OCI-LY7 (cell line): ENCODE data around the gene SLC17A4. TPM values are rescaled to one million over a fixed set of nuclear protein-coding genes. Genes with fewer than 3 reads are reported as not detected.

Experiments used
- BruUV-seq: library from RNA; stranded (reverse); fragments of 400-500 nt; replicated peaks from 2 replicates; lab custom pipeline; 2021; lab: Mats Ljungman, UMichigan
- CTCF ChIA-PET: fragments of 300-600 bp; sonication (Branson Sonifier 250); formaldehyde crosslinking; loops from one replicate; lab custom pipeline; 2022; ENCODE audit warnings: antibody characterized with exemption; ENCODE audit not compliant: unreplicated experiment; lab: Charles Lee
- POLR2A ChIA-PET: fragments of 300-600 bp; sonication (Branson Sonifier 250); formaldehyde crosslinking; loops from one replicate; lab custom pipeline; 2022; ENCODE audit warnings: antibody characterized with exemption; lab: Charles Lee
- DNase-seq: peaks from one replicate; pipeline ENCODE4 v3.0.0-alpha.2; 2015; ENCODE audit warnings: low spot score
- H2AFZ ChIP-seq: fragments of 200-600 bp; sonication (generic), shearing (Covaris generic); 2 replicates; pipeline ENCODE4 v1.6.1; 2014; ENCODE audit warnings: mild to moderate bottlenecking, antibody characterized with exemption, low read length, moderate library complexity
- H3K27ac ChIP-seq: fragments of 200-600 bp; sonication (generic); 2 replicates; pipeline ENCODE4 v1.5.1; 2014; ENCODE audit warnings: mixed run types, low read depth, mild to moderate bottlenecking, moderate library complexity, low read length, inconsistent platforms; ENCODE audit not compliant: poor library complexity, severe bottlenecking
- H3K36me3 ChIP-seq: fragments of 200-600 bp; sonication (generic); 2 replicates; pipeline ENCODE4 v1.6.1; 2014; ENCODE audit warnings: mild to moderate bottlenecking, antibody characterized with exemption, low read length, moderate library complexity, mixed read lengths; ENCODE audit not compliant: insufficient read depth
- H3K4me1 ChIP-seq: fragments of 200-600 bp; sonication (generic); 2 replicates; pipeline ENCODE4 v1.5.1; 2014; ENCODE audit warnings: mild to moderate bottlenecking, low read length; ENCODE audit not compliant: insufficient read depth, poor library complexity, severe bottlenecking
- H3K4me2 ChIP-seq: fragments of 200-600 bp; sonication (generic); 2 replicates; pipeline ENCODE4 v1.6.1; 2014; ENCODE audit warnings: mild to moderate bottlenecking, low read length
- H3K4me3 ChIP-seq: fragments of 200-600 bp; sonication (generic); 2 replicates; pipeline ENCODE4 v1.5.1; 2014; ENCODE audit warnings: mild to moderate bottlenecking, low read depth, low read length; ENCODE audit not compliant: poor library complexity, severe bottlenecking
- H3K79me2 ChIP-seq: fragments of 200-600 bp; sonication (generic); 2 replicates; pipeline ENCODE4 v1.6.1; 2016; ENCODE audit warnings: low read depth, mild to moderate bottlenecking, low read length, moderate library complexity, mixed read lengths; ENCODE audit not compliant: insufficient read depth
- H3K9me2 ChIP-seq: fragments of 200-600 bp; sonication (generic); 2 replicates; pipeline ENCODE4 v1.6.1; 2016; ENCODE audit warnings: mild to moderate bottlenecking, low read length, mixed read lengths; ENCODE audit not compliant: insufficient read depth
- H3K9me3 ChIP-seq: fragments of 200-600 bp; sonication (generic); 2 replicates; pipeline ENCODE4 v1.6.1; 2014; ENCODE audit warnings: mild to moderate bottlenecking, mixed run types, low read length, mixed read lengths
- H4K20me1 ChIP-seq: fragments of 200-600 bp; sonication (generic); 2 replicates; pipeline ENCODE4 v1.6.1; 2014; ENCODE audit warnings: mild to moderate bottlenecking, antibody characterized with exemption, low read length, moderate library complexity, mixed read lengths; ENCODE audit not compliant: insufficient read depth
- CTCF ChIP-seq: fragments of 200-600 bp; sonication (generic); conservative IDR thresholded peaks from 2 replicates; pipeline ENCODE4 v1.5.1; 2014; ENCODE audit warnings: mild to moderate bottlenecking, antibody characterized with exemption, low read length, moderate library complexity, mixed read lengths
- EZH2phosphoT487 ChIP-seq: fragments of 200-600 bp; sonication (generic); IDR thresholded peaks from 2 replicates; pipeline ENCODE4 v1.6.1; 2018; ENCODE audit warnings: low read depth, borderline replicate concordance, mild to moderate bottlenecking, mixed run types, antibody characterized with exemption, low read length, moderate library complexity, mixed read lengths
- intact Hi-C: fragments of 100-400 bp; cut with micrococcal nuclease; formaldehyde crosslinking; loops from one replicate; pipeline ENCODE4 v1.10.0; 2022; ENCODE audit not compliant: unreplicated experiment
- total RNA-seq, 2 experiments: library from RNA; depleted of rRNA in 1 of 2; stranded (reverse); fragments of >200 nt in 1 of 2; shearing (Covaris generic) in 1 of 2; gene quantifications; 2 replicates each; pipeline ENCODE4 v1.2.3, GENCODE V29; 2014 to 2022

Gene SLC17A4
- total RNA-seq, 2 experiments from 2014 or later = not detected

GRCh38 chr6:25749837-25750236 is 4.7 kb upstream of the SLC17A4 start:
- no peaks in the 10 kb centered on the region for H3K4me1 ChIP-seq
- H3K9me2 ChIP-seq = no peaks in the 10 kb centered on the region
- H3K4me3 ChIP-seq = no peak overlapping the region
- H4K20me1 ChIP-seq = no peaks in the 10 kb centered on the region
- intact Hi-C loops = no loop called here
- no peak for TF ChIP-seq CTCF
- no peak for TF ChIP-seq EZH2phosphoT487
- no peak for DNase-seq
- H3K4me2 ChIP-seq = no peak overlapping the region
- H3K79me2 ChIP-seq = no peaks in the 10 kb centered on the region
- H3K36me3 ChIP-seq = no peaks in the 10 kb centered on the region
- CTCF ChIA-PET = no interaction called here
- no peak overlapping the region for H2AFZ ChIP-seq
- BruUV-seq = no TSS peak
- POLR2A ChIA-PET = interaction anchor here (0.7 kb wide), 1 partner anchor 107 kb away, joined by 3 read pairs; no protein-coding TSS in a partner anchor
- H3K9me3 ChIP-seq = no peaks in the 10 kb centered on the region
- H3K27ac ChIP-seq = no peak overlapping the region

GRCh38 chr6:25750906-25751305 is 3.6 kb upstream of the SLC17A4 start:
- intact Hi-C loops = no loop called here
- Histone ChIP-seq H3K27ac (no peak overlapping the region), H2AFZ (no peak overlapping the region), H3K4me2 (no peak overlapping the region), H3K9me3 (no peaks in the 10 kb centered on the region), H3K4me1 (no peaks in the 10 kb centered on the region), H4K20me1 (no peaks in the 10 kb centered on the region), H3K9me2 (no peaks in the 10 kb centered on the region), H3K79me2 (no peaks in the 10 kb centered on the region), H3K4me3 (no peak overlapping the region), H3K36me3 (no peaks in the 10 kb centered on the region)
- ChIA-PET POLR2A (no interaction called here), CTCF (no interaction called here)
- no peak for DNase-seq
- no peak for TF ChIP-seq CTCF
- no peak for TF ChIP-seq EZH2phosphoT487
- no TSS peak for BruUV-seq

- no peaks in the 10 kb centered on the region for H3K36me3 ChIP-seq
- no peak overlapping the region for H3K4me2 ChIP-seq
- DNase-seq = no peak
- ChIA-PET POLR2A (interaction anchor here (0.7 kb wide), 2 partner anchors 24 to 214 kb away, joined by 3 to 4 read pairs; no protein-coding TSS in a partner anchor), CTCF (no interaction called here)
- no peaks in the 10 kb centered on the region for H3K9me2 ChIP-seq
- no peaks in the 10 kb centered on the region for H4K20me1 ChIP-seq
- no peak overlapping the region for H3K27ac ChIP-seq
- no peaks in the 10 kb centered on the region for H3K9me3 ChIP-seq
- TF ChIP-seq EZH2phosphoT487 (no peak), CTCF (no peak)
- H3K4me3 ChIP-seq = no peak overlapping the region
- intact Hi-C loops = no loop called here
- BruUV-seq = no TSS peak
- no peaks in the 10 kb centered on the region for H3K79me2 ChIP-seq
- no peaks in the 10 kb centered on the region for H3K4me1 ChIP-seq
- H2AFZ ChIP-seq = no peak overlapping the region
These were observed 1.5 kb upstream of the SLC17A4 start for GRCh38 chr6:25753079-25753478.
